Stimulated activated CD4-positive, alpha-beta T cell treated with anti-CD3 and anti-CD28 coated beads, Interleukin-4, amount 100 ng/mL, for 4 hours (primary cell): ENCODE data around the gene TDRD9.
"Not testable (repeated sequence)": the region's sequence is repeated elsewhere in the genome, so short reads cannot be mapped to it uniquely, and the experiment has no call there.

Experiments
- DNase-seq, 2 experiments: peaks; one replicate each; pipeline ENCODE4 v3.0.0-alpha.2; 2020

TDRD9 gene

GRCh38 chr14:103925316-103925715 lies 2.9 kb upstream of the TDRD9 start:
- no peak for DNase-seq

DNA sequence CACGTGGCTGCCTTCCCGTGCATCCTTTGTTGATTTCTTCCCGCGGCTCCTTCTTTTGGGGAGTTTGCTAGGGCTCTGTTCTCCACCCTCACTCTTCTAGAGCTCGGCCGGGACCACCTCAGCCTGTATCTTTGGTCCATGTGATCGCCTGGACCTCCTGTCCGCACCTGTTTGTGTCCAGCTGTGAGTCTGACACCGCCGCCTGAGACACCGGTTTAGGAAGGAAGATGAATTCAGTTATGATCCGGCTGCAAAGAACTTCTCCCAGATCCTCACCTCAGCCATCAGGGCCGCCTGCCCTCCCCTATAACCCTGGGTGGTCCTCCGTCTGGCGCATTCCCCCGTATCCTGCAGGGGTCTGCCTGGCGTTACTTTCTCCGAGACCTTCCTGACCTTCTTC lies 690 bp upstream of the TDRD9 start:
- DNase-seq, result no peak

DNA sequence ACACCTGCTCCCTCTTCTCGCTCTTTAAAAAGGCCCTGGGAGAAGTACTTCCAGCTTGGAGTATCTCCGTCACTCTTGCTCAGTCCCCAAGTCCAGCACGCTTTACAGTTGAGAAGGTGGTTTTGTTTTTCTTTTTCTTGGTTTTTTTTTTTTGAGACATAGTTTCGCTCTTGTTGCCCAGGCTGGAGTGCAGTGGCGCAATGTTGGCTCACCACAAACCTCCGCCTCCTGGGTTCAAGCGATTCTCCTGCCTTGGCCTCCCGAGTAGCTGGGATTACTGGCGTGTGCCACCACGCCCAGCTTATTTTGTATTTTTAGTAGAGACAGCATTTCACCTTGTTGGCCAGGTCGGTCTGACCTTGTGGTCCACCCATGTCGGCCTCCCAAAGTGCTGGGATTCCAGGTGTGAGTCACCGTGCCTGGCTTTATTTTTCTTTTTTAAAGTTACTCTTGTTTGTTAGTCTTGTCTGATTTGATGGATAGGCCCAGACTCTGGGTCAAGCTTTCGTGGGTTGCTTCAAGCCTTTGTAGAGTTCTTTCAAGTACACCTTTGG lies 1.9 kb downstream of the TDRD9 start:
- no peak for DNase-seq

GRCh38 chr14:103931422-103931821 lies 3.2 kb downstream of the TDRD9 start:
- DNase-seq, result no peak

DNA sequence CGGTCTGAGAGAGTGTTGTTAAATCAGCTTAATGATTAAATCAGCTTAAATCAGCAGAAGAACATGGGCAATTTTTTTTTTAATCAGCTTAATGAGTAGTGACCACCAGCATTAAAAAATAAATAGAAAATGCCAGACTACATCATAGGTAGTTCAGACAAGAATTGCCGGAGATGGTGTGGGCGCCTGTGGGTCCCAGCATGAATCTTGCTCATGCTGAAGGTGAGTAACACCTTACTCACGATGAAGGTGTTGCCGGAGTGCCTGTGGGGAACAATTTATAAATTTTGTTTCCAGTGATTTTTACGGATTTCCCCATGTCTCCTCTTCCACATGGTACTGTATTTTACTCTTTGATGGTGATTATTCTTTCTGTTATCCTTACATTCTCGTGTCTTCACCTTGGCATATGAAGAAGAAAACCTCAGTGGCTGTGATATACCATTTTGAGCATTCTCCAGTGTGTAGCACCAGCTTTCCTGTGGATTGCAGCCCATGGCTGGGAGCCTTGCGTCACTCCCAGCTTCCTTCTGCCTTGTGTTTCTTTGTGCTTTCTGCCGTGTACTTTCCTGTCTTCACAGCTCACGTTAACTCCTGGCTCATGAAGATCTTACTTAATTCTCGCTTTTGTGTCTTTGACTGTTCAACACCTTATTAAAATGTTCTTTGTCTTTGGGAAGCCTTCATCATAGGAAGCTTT lies 4.7 kb downstream of the TDRD9 start:
- DNase-seq, result no peak

GRCh38 chr14:103935102-103935501 lies 6.8 kb downstream of the TDRD9 start:
- no peak for DNase-seq

GRCh38 chr14:103941462-103941861 lies 13.2 kb downstream of the TDRD9 start:
- no peak for DNase-seq

- no peak for DNase-seq
Measured at GRCh38 chr14:103941973-103942736, 13.9 kb downstream of the TDRD9 start, which contains the start of gene RD3L. RD3L (minus strand) TSS chr14:103942529; CDS start chr14:103941695, 834 bp downstream.

- no peak for DNase-seq
Measured at GRCh38 chr14:103943673-103944072, 15.4 kb downstream of the TDRD9 start.

GRCh38 chr14:103946975-103947374 lies 18.7 kb downstream of the TDRD9 start:
- DNase-seq, result no peak

DNA sequence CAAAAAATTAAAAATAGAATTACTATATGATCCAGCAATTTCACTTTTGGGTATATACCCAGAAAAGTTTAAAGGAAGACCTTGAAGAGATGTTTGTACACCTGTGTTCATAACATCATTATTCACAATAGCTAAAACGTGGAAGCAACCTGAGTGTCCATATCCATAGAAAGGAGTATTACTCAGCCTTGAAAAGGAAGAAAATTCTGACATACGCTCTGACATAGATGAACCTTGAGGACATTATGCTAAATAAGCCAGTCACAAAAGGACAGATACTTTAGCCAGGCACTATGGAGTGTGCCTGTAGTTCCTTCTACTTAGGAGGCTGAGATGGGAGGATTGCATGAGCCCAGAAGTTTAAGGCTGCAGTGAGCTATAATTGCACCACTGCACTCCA lies 20.2 kb downstream of the TDRD9 start:
- no peak for DNase-seq

- DNase-seq, result no peak
Measured at GRCh38 chr14:103949131-103949790, 21.0 kb downstream of the TDRD9 start.

DNA sequence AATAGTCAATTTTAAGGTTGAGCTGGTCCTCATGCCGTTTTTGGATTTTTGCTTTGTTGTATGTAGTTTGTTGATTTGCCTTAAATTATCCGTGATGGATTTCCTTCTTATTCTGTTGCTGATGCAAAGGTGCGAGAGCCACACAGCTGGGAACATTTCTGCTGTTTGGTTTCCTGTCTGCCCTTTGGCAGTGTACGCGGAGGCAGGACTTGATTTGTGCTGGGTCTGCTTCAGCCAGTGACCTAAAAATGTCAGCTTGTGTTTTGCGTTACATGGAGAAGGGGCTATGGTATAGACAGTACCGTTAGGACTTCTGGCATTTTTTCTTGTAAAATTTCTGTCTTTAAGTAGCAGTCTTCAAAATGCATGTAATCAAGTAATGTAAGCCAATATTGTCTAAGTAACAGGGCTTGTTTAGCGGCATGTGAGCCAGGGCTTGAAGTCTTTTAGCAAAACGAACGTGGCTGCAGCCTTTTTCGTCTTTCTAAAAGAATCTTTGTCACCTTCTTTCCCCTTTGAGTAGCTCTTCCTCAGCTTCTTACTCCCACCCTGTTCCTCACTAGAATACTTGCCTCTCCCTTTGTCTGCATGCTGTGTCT lies 32.3 kb downstream of the TDRD9 start:
- no peak for DNase-seq

DNA sequence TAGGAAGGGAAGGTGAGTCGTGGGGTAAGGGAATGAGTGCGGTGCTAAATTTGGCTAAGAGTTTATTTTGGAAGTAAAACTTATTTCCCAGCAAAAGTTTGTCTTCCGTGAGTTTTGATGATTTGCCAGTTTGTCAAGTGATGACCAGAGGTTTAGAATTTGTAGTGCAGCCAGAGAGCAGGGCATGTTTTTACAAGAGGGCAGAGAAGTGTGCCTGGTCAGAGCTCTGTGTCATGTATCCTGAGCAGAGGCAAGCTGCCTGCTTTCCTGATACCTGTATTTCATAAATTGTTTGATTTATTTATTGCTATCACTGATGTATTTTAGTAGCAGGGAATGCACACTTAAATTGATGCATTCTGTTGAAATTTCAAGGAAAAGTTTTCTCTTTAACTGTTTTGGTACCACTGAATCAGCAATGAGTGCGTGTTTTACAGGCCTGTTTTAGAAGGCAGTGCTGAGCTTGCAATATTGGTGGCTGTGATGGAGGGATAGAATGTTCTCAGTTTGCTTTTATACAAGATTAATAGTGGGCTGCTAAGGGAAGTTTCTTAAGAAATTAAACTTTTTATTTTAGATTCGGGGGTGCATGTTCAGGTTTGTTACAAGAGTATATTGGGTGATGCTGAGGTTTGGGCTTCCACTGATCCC lies 33.8 kb downstream of the TDRD9 start:
- no peak for DNase-seq

GRCh38 chr14:103966631-103967030 lies 38.4 kb downstream of the TDRD9 start:
- DNase-seq, result no peak

- no peak for DNase-seq
Measured at GRCh38 chr14:103969961-103970360, 41.7 kb downstream of the TDRD9 start.

GRCh38 chr14:103973354-103973753 lies 45.1 kb downstream of the TDRD9 start:
- DNase-seq, result no peak

GRCh38 chr14:103974575-103974974 lies 46.3 kb downstream of the TDRD9 start:
- DNase-seq, result no peak

GRCh38 chr14:103980623-103981238 lies 52.5 kb downstream of the TDRD9 start:
- DNase-seq, result not testable (repeated sequence)

DNA sequence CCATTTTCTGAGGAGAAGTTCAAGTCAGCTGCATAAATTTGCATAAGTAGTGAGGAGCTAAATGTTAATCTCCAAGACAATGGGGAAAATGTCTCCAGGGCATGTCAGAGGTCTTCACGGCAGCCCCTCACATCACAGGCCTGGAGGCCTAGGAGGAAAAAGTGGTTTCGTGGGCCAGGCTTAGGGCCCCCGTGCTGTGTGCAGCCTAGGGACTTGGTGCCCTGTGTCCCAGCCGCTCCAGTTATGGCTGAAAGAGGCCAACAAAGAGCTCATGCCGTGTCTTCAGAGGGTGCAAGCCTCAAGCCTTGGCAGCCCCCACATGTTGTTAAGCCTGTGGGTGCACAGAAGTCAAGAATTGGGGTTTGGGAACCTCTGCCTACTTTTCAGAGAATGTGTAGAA lies 55.9 kb downstream of the TDRD9 start:
- DNase-seq, result no peak

GRCh38 chr14:103989034-103989433 lies 60.8 kb downstream of the TDRD9 start:
- no peak for DNase-seq

DNA sequence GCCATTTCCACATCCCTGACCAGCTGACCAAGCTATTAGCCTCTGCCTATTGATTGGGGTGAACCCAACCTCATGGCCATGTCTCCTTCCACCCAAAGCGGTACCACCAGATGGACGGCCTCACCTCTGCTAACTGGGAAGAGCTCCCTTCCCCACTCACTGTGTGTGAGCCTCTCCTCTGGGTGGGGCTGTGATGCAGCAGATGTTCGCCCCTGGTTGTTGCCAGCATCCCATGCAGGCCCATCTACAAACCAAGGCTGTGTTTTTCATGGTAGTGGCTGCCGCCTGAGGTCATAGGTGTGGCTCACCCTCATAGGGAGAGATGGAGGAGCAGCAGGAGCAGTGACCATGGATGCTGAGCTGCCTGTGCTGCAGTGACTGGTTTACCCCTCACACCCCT lies 61.7 kb downstream of the TDRD9 start:
- DNase-seq, result no peak
